Stimulated activated CD4-positive, alpha-beta T cell treated with anti-CD3 and anti-CD28 coated beads, Interleukin-2, amount 100 ng/mL, for 24 hours (primary cell): ENCODE measurements around the gene AADACL4.
"Not testable (repeated sequence)": the region's sequence is repeated elsewhere in the genome, so short reads cannot be mapped to it uniquely, and the experiment has no call there.

Experiments used
- DNase-seq, 2 donors: peaks; one replicate each; pipeline ENCODE4 v3.0.0-alpha.2; 2020

The AADACL4 gene

DNA sequence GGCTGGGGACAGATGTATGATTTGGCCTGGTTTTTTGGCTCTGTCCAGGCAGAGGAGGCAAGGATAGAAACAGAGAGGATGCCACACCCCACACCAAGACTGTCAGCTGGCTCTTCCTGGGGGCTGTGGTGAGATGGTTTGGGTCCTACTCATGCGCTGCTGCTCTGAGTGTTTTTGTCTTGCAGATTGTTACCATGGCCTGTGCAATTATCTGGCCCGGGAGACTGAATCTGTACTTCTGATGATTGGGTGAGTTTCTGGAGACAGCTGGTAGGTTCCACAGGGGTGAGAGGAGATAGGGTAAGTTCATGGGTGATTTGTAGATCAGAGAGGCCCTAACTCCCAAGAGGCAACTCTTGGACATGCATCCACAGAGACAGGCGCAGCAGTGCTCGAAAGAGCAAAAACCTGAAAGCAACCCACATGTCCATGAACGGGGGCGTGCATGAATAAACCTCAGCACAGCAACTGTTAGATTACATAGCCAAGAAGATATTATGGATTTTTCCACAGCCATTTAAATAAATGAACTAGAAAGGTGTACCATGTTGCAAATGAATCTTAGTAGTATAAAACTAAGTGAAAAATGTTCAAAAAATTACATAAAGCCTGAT lies 17.8 kb downstream of the AADACL4 start:
- DNase-seq = no peak

DNA sequence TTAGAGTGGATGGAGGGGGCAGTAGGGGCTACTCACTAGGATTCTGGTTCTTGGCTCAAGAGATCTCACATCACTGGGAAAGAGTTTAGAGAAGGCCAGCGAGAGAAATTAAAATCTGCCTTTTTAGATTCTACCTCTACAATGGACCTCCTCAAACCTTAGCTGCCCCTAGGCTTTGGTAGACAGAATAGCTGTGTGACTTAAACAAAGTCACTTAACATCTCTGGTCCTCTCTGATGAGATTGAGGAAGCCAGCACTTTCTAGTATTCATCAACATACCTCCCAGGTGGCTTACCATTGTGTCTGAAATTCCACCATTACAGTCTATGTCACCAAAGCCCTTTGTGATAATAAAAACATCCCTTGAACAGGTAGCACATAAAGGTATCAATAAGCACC lies 18.7 kb downstream of the AADACL4 start:
- no peak for DNase-seq

DNA sequence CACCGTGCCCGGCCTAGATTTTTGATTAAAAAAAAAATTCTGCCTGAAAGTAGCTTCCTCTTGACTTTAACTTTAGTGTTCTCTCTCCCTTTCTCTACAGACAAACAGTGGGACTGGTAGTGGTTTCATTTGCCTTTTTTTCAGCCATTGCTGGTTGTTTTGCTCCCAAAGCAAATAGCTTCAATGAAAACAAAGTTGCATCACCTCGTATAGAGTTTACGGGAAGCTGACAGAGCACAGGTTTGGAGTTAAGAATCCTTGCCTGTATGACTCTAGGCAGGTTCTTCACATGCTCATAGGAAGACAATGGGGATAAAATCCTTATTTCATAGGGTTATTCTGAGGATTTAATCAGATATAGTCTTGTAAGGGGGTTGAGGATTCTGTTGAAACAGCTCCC lies 21.6 kb downstream of the AADACL4 start:
- no peak for DNase-seq

DNA sequence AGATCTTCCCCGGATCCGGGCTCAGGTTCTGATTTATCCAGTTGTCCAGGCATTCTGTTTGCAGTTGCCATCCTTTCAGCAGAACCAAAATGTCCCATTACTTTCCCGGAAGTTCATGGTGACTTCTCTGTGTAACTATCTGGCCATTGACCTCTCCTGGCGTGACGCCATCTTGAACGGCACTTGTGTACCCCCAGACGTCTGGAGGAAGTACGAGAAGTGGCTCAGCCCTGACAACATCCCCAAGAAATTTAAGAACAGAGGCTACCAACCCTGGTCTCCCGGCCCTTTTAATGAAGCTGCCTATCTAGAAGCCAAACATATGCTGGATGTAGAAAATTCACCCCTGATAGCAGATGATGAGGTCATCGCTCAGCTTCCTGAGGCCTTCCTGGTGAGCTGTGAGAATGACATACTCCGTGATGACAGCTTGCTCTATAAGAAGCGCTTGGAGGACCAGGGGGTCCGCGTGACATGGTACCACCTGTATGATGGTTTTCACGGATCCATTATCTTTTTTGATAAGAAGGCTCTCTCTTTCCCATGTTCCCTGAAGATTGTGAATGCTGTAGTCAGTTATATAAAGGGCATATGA lies 22.4 kb downstream of the AADACL4 start:
- DNase-seq = no peak

DNA sequence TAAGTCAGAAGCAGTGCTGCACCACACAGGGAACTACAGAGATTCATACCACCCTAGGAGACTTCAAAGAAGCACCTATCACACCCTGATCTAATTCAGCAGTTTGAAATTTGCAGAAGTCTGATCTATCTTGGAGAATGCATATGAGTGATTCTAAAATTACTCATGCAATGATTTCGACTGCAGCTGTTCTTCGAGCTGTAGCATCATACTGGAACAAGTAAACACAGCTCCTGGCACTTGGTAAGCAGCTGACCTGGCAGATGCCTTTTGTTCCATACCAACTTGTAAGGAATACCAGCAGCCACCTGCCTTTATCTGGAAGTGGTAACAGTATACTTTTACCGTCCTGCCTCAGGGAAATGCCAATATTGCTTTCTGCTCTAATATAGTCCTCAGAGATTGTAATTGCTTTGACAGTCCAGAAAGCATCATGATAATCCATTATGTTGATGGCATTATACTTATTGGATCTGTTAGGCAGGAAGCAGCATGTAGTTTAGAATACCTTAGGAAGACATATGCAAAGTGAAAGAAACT lies 25.7 kb downstream of the AADACL4 start:
- DNase-seq = no peak

DNA sequence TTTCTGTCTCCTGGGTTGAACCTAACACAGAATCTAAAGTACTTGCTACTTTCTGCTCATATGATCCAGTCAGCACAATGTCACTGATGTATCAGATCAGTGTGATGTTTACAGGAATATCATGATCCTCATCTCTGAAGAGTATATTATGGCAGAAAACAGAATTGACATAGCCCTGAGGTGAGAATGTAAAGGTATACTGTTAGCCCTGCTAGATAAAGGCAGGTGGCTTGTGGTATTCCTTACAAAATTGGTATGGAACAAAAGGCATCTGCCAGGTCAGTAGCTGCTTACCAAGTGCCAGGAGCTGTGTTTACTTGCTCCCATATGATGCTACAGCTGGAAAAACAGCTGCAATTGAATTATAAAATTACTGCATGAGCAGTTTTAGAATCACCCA lies 30.5 kb downstream of the AADACL4 start:
- no peak for DNase-seq

DNA sequence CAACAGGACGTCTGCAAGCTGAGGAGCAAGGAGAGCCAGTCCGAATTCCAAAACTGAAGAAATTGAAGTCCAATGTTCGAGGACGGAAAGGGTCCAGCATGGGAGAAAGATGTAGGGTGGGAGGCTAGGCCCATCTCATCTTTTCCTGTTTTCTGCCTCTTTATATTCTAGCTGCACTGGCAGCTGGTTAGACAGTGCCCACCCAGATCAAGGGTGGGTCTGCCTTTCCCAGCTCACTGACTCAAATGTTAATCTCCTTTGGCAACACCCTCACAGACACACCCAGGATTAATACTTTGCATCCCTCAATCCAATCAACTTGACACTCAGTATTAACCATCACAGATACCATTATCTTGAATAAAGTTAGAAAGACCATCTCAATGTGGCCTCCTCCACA lies 32.2 kb downstream of the AADACL4 start:
- not testable (repeated sequence) for DNase-seq

DNA sequence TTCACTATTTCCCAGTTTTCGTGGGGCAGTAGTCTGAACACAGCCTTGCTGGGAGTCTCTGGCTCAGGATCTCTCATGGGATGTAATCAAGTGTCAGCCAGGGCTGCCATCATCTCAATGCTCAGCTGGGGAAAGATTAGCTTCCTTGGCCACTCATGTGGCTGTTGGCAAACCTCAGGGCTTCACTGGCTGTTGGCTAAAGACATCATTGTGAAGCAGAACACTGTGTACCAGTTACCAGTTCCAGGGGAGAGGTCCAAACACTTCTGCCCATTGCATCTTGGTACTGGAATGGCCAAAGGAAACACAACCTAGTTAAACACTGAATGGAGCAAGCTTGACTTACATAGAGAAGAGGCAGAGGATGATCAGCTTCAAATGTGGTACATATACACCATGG lies 33.7 kb downstream of the AADACL4 start:
- DNase-seq = no peak

DNA sequence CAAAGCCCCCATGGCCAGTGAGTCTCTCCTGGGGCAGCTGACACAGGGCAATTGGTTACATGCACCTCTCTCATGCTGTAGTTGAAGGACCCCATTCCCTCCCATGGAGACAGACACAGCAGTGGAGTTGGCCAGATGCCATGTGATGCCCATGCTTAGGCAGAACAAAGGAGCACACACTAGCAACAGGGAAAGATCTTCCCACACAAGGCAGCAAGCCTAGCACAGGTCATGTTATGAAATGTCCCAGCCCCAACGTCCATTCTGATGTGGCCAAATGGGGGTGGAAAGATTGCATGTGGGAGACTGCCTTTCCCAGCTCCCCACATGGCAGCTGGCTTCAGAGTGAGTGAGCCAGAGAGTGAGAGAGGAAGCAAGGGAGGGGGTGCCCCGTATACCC lies 34.5 kb downstream of the AADACL4 start:
- no peak for DNase-seq

DNA sequence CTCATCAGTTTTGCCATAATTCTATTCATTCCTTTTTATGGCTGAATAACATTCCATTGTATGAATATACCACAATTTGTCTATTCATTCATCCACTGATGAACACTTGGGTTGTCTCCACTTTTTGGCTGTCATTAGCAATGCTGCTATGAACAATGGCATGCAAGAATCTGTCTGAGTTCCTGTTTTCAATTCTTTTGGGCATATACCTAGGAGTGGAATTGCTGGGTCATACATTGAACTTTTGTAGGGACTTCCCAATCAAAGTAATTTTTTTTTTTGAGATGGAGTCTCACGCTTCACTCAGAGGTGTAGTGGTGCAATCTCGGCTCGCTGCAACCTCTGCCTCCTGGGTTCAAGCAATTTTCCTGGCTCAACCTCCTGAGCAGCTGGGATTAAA lies 34.9 kb downstream of the AADACL4 start:
- DNase-seq = no peak

DNA sequence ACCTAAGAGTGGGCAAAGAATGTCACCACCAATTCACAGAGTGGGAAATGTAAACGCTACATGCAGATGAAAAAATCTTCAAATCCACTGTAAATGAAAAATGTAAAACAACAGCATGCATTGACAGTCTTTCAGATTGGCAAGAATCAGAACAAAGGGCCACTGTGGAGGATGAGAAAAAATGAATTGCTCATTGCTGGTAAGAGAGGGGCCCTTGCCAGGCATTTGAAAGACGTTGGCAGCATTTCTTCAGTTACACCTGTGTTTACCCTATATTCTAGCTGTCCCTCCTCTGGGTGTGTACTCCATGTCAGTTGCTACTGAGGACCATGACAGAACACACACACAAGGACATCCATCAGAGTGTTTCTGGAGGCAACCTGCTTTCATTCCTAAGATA lies 46.3 kb downstream of the AADACL4 start:
- DNase-seq = no peak

DNA sequence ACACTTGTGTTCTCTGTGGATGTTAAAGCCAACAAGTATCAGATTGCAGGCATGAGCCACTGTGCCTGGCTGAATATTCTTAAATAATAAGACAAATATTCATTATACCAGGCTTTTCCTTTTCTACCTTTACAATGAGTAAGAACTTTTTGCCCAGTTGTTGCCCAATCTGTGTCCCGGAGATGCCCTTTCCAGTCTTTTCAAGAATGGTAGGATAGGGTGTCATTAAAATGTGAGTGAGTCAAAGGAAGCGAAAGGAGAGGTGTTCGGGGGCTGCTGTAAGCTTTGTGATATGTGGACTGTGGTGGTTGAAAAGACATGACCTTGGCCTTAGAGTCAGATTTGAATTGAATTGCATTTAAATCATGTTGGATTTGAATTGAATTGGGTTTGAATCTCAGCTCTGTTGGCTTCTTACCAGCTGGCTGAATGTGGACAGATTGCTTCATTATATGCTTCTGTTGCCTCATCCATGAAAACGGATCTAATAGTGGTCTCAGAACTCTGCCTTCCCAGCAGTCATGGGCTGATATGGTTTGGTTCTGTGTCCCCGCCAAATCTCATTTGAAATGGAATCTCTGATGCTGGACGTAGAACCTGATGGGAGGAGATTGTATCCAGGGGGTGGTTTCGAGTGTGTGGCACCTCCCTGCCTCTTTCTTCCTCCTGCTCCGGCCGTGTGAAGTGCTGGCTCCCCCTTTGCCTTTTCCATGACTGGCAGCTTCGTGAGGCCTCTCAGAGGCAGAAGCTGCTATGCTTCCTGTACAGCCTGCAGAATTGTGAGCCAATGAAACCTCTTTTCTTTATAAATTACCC lies 49.3 kb downstream of the AADACL4 start:
- no peak for DNase-seq

DNA sequence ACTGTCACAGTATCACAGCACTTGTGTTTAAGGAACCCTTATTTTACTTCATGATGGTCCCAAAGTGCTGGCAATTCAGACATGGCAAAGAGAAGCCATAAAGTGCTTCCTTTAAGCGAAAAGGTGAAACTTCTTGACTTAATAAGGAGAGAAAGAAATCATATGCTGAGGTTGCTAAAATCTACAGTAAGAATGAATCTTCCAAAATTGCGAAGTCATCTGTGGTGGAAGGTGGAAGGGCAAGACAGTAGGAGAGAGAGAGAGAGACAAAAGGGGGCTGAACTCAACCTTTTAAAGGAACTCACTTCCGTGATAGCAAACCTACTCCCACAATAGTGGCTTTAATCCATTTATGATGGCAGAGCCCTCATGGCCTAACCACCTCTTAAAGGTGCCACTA lies 52.8 kb downstream of the AADACL4 start:
- no peak for DNase-seq

DNA sequence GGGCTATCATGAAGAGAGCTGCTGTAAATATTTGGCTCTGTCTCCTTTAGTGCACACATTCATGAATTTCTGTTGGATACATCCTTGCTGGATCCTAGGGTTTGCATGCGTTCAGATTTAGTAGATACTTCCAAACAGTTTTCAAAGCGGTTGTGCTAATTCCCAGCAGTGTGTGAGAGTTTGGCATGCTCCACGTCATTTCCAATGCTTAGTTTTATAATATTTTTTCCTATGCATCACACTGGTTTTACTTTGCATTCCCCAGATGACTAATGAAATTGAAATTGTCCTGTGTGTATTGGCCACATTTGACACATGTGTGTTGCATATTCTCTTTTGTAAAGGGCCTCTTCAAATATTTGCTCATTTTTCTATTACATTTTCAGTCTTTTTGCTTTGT lies 53.5 kb downstream of the AADACL4 start:
- no peak for DNase-seq

DNA sequence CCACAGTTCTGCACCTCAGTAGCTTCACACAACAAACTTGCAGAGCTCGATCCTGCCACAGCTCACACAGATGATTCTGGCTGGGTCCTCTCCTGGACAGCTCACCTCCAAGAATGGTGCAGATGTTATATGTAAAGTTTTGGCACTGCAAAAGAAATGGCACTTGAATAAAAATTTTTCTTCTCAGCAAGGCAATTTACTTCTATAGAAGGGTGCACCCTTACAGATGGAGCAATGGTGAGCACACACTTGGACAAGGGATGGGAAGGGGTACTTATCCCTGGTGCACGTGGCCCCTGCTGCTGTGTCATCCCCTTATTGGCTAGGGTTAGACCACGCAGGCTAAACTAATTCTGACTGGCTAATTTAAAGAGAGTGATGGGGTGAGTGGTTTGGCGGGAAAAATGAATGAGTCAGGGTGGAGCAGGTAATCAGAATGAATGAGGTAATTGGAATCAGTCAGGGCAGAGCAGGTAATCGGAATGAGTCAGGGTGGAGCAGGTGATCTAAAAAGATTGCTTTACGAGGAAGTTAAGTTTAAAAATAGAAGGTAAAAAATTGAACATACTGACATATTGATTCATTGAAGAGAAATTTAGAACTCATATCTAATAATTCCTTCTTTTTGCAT lies 60.1 kb downstream of the AADACL4 start:
- DNase-seq = no peak

DNA sequence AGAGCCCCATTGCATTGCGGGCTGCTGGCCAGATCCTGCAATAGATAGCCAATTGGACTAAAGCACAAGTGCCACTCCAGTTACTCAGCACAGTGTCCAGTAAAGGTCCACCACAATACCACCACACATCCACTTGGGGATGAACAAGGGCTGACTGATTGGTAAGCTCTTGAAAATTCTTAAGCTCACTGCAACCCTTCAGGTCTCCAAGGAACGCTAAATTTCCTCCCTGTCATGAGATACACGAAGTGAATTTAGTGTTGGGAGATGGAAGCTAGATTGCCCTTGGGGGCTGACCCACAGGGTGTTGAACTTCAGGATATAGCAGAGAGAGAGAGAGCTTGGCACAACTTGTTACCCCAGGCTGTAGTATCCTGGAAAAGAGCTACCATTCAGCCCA lies 62.2 kb downstream of the AADACL4 start:
- DNase-seq = no peak

DNA sequence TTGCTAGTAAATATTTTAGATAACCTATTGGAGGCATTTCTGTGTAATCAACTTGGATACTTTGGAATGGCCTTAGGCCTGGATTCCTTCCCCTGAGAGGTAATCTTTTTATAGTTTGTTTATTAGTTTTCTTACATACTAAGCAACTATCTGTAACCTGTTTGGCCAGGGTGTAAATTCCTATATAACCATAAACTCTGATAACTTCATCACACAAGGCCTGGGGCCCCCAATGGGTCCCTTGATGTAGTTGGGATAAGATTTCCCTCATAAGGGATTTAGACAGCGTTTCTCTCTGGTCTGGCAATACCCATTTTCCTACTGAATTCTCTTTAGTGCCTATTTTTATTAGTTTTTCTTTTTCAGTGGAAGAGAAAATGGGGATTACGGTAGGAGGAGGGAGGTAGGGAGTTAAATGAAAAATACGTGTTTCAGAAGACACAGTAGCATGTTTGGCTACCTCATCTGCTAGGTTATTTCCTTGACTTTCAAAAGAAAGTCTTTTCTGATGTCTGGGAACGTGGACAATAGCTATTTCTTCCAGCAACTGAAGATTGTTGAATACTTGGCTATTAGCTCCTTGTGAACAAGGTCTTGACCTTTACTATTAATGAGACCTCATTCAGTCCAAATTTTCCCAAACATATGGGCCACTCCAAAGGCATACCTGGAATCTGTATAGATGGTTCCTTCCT lies 64.7 kb downstream of the AADACL4 start:
- no peak for DNase-seq

DNA sequence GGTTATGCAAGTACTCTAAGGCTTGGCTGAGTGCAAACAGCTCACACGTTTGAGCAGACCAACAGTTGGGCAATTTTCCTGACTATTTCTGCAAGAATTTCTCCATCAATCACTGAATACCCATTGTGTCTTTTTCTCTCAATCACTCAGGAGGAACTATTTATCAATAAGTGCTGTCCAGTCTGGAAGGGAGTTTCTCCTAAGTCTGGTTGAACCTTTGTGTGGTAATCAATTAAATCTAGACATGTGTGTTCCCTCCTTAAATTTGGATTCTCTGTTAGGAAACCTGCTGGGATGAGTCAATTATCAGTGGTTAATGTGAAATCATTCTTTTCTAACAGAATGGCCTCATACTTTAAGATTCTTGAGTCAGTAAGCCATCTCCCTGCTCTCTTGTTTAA lies 65.2 kb downstream of the AADACL4 start:
- no peak for DNase-seq

DNA sequence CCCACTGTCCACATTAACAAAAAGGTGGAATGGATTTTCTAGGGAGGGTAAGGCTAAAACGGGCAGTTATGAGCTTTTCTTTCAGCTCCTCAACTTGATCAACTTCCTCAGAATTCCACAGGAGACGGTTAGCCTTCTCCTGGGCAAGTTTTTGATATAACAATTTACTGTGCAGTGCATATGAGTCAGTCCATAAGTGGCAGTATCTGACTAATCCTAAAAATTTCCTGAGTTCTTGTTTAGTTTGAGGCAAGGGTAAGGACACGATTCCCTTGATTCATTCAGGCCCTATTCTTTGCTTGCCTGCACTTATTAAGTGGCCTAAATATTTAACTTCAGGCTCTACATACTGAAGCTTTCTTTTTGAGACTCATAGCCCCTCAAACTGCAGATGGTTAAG lies 65.8 kb downstream of the AADACL4 start:
- no peak for DNase-seq

DNA sequence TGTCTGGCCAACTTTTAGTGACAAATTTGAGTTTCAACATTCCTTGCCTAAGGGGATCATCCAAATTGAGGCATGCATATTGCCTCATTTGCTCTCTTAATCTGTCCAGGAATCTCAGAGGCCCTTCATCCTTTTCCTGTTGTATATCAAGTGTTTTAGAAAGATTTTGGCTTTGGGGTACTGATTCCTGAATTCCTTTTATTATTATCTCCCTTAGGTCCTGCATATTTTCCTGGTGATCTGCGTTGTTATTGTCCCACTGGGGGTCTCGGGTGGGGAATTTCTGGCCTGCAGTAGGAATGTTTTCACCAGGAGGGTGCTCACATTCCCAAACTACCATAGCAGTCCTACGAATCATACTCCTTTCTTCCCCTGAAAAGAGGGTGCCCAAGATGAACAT lies 67.7 kb downstream of the AADACL4 start:
- no peak for DNase-seq

DNA sequence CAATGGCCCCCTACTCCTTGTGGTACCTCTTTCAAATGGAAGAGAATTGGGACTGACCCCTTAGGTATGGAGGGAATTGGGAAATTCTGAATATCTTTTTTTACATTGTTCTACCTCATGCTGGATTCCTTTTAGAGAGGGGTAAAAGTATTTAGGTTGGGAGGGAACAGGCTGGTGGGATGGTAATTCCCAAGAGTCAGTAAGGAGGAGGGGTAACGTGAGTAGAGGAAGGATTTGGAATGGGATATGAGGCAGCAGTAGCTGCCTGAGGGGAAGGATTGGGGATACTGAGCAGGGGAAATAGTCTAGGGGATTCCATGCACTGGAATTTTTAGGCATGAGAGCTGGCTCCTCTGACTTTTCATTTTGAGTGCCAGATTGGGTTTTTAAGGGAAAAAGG lies 68.2 kb downstream of the AADACL4 start:
- DNase-seq = no peak

DNA sequence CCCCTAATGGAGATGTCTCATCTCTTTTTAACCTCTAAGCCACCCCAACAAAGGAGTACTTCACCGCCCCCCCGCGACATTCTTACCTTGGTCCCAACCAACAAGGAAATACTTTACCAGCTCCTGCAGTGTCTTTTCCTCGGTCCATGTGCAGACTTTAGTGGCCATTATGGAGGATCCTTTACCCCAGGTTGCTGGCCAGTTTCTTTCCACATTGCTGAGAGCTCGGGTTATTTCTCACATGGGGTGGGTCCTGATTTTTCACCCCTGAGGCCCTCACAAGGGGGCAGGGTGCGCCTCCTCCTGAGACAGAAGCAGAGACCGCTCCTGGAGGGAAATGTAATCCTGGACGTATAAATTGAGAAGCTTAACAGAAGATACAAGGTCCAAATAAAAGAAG lies 69.0 kb downstream of the AADACL4 start:
- DNase-seq = no peak

DNA sequence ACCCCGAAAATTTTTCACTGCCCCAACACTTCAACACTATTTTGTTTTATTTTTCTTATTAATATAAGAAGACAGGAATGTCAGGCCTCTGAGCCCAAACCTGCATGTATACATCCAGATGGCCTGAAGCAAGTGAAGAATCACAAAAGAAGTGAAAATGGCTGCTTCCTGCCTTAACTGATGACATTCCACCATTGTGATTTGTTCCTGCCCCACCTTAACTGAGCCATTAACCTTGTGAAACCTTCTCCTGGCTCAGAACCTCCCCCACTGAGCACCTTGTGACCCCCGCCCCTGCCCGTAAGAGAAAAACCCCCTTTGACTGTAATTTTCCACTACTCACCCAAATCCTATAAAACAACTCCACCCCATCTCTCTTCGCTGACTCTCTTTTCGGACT lies 69.8 kb downstream of the AADACL4 start:
- not testable (repeated sequence) for DNase-seq
